Measurements from ENCODE around the gene P3H2.

GRCh38 chr3:190044974-190045373 lies 75.7 kb downstream of the P3H2 start:
- TF ChIP-seq, protein P1, sequence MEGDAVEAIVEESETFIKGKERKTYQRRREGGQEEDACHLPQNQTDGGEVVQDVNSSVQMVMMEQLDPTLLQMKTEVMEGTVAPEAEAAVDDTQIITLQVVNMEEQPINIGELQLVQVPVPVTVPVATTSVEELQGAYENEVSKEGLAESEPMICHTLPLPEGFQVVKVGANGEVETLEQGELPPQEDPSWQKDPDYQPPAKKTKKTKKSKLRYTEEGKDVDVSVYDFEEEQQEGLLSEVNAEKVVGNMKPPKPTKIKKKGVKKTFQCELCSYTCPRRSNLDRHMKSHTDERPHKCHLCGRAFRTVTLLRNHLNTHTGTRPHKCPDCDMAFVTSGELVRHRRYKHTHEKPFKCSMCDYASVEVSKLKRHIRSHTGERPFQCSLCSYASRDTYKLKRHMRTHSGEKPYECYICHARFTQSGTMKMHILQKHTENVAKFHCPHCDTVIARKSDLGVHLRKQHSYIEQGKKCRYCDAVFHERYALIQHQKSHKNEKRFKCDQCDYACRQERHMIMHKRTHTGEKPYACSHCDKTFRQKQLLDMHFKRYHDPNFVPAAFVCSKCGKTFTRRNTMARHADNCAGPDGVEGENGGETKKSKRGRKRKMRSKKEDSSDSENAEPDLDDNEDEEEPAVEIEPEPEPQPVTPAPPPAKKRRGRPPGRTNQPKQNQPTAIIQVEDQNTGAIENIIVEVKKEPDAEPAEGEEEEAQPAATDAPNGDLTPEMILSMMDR (conservative IDR thresholded peaks at IDR 0.05; ENCODE audit: low read length), result no peak
- no peak for TF ChIP-seq EZH2phosphoT487 (IDR thresholded peaks at IDR 0.05; ENCODE audit: borderline replicate concordance)
